GM18870 (cell line): ENCODE results near the gene IER3IP1.
"Not testable (repeated sequence)": the region's sequence is repeated elsewhere in the genome, so short reads cannot be mapped to it uniquely, and the experiment has no call there.

ENCODE experiments used
- ATAC-seq: cut with Tn5 transposase; IDR thresholded peaks from one replicate; pipeline ENCODE4 v1.9.1; 2021; ENCODE audit warnings: moderate library complexity; ENCODE audit not compliant: unreplicated experiment

Gene IER3IP1

GRCh38 chr18:47175898-47176575 is at the start of gene IER3IP1:
TSS of gene IER3IP1 (minus strand) at chr18:47176364. CDS start at chr18:47176277, 87 bp downstream.
- peak; percentile 49 for ATAC-seq

- ATAC-seq, result no peak
Observed at GRCh38 chr18:47215554-47216138, 39.5 kb upstream of the IER3IP1 start.

- no peak for ATAC-seq
Observed at GRCh38 chr18:47209171-47209570, 33.0 kb upstream of the IER3IP1 start.

- no peak for ATAC-seq
Observed at GRCh38 chr18:47206945-47207637, 30.9 kb upstream of the IER3IP1 start.

- ATAC-seq, result no peak
Observed at GRCh38 chr18:47204908-47205522, 28.9 kb upstream of the IER3IP1 start.

GRCh38 chr18:47203626-47204464 is 27.7 kb upstream of the IER3IP1 start:
- ATAC-seq, result no peak

GRCh38 chr18:47195961-47196360 is 19.8 kb upstream of the IER3IP1 start:
- not testable (repeated sequence) for ATAC-seq

- no peak for ATAC-seq
Observed at GRCh38 chr18:47191961-47192360, 15.8 kb upstream of the IER3IP1 start.

GRCh38 chr18:47187721-47188120 is 11.6 kb upstream of the IER3IP1 start:
- no peak for ATAC-seq

GRCh38 chr18:47184419-47185050 is 8.4 kb upstream of the IER3IP1 start:
- no peak for ATAC-seq

- not testable (repeated sequence) for ATAC-seq
Observed at GRCh38 chr18:47182156-47182555, 6.0 kb upstream of the IER3IP1 start.

GRCh38 chr18:47180765-47181164 is 4.6 kb upstream of the IER3IP1 start:
- ATAC-seq, result no peak

GRCh38 chr18:47179520-47179919 is 3.4 kb upstream of the IER3IP1 start:
- ATAC-seq, result no peak

- no peak for ATAC-seq
Observed at GRCh38 chr18:47175283-47175897, 774 bp downstream of the IER3IP1 start.

GRCh38 chr18:47174545-47175116 is 1.5 kb downstream of the IER3IP1 start:
- ATAC-seq, result no peak

GRCh38 chr18:47172476-47172875 is 3.7 kb downstream of the IER3IP1 start:
- no peak for ATAC-seq

GRCh38 chr18:47168913-47169312 is 7.3 kb downstream of the IER3IP1 start:
- no peak for ATAC-seq

GRCh38 chr18:47168509-47168908 is 7.7 kb downstream of the IER3IP1 start:
- ATAC-seq, result no peak

- no peak for ATAC-seq
Observed at GRCh38 chr18:47166294-47166693, 9.9 kb downstream of the IER3IP1 start.

GRCh38 chr18:47163241-47163640 is 12.9 kb downstream of the IER3IP1 start:
- peak; percentile 88 for ATAC-seq
